IPS DF 6.9 (cell line): Measurements from ENCODE around the gene FHOD3.

Experiments used
- DNase-seq: peaks from one replicate; pipeline ENCODE4 v3.0.0-alpha.2; 2013; ENCODE audit warnings: low read depth, low spot score
- H3K27ac ChIP-seq: one replicate; pipeline ENCODE4 v1.5.1; 2013; ENCODE audit warnings: low read length, control low read depth
- H3K27me3 ChIP-seq: 2 replicates; pipeline ENCODE4 v1.6.1; 2013; ENCODE audit warnings: mild to moderate bottlenecking, low read length; ENCODE audit not compliant: control insufficient read depth, insufficient read depth
- H3K36me3 ChIP-seq: 2 replicates; pipeline ENCODE4 v1.6.1; 2013; ENCODE audit warnings: low read length; ENCODE audit not compliant: control insufficient read depth, insufficient read depth
- H3K4me1 ChIP-seq: 2 replicates; pipeline ENCODE4 v1.6.1; 2013; ENCODE audit warnings: low read length; ENCODE audit not compliant: control insufficient read depth, insufficient read depth
- H3K4me3 ChIP-seq: 2 replicates; pipeline ENCODE4 v1.5.1; 2013; ENCODE audit warnings: mild to moderate bottlenecking, low read length
- H3K9me3 ChIP-seq: 2 replicates; pipeline ENCODE4 v1.6.1; 2013; ENCODE audit warnings: low read length, inconsistent platforms; ENCODE audit not compliant: control insufficient read depth, insufficient read depth
- WGBS: extraction: QIAGEN DNeasy Blood & Tissue Kit; methylation state at CpG from one replicate; pipeline ENCODE4 v1.1.7; 2013; ENCODE audit warnings: mixed read lengths, missing lambda C conversion rate; ENCODE audit not compliant: insufficient read length, insufficient coverage; 5-methylcytosine and 5-hydroxymethylcytosine counted together

FHOD3 gene

GRCh38 chr18:36828630-36829361 lies 531.3 kb downstream of the FHOD3 start, which contains the start of the genes KIAA1328 and TPGS2:
Gene KIAA1328 (plus strand): TSS chr18:36829127. CDS start chr18:36829139, 12 bp downstream.
Gene TPGS2 (minus strand): TSS chr18:36829002. CDS start chr18:36828767, 235 bp downstream.
- Histone ChIP-seq H3K4me1 (no peaks in the 10 kb centered on the region), H3K27ac (no peak within 1 kb of the TSS), H3K27me3 (no peaks in the 10 kb centered on the region), H3K36me3 (no peaks in the 10 kb centered on the region), H3K9me3 (no peaks in the 10 kb centered on the region), H3K4me3 (peak within 1 kb of the TSS; percentile 82)
- DNase-seq, result peak; percentile 55
- WGBS, result no CpG with 5 or more reads among the region's 83 CpGs
